Smooth muscle cell (in vitro differentiated cells): ENCODE measurements around the gene SRD5A3. TPM values are rescaled to one million over a fixed set of nuclear protein-coding genes. Genes with fewer than 3 reads are reported as not detected.

Experiments
- DNase-seq: peaks from one replicate; lab custom pipeline; 2025; ENCODE audit not compliant: unreplicated experiment; lab: John Stamatoyannopoulos, UW
- H2AFZ ChIP-seq: fragments of 200-600 bp; sonication (generic); 2 replicates; pipeline ENCODE4 v1.6.0; 2016; ENCODE audit warnings: antibody characterized with exemption, low read depth, mild to moderate bottlenecking
- H3F3A ChIP-seq: fragments of 200-600 bp; sonication (generic); 2 replicates; pipeline ENCODE4 v1.6.0; 2017; ENCODE audit warnings: antibody characterized with exemption, low read depth
- H3K27ac ChIP-seq: fragments of 200-600 bp; sonication (generic); 2 replicates; pipeline ENCODE4 v1.5.1; 2016; ENCODE audit warnings: low read depth, mild to moderate bottlenecking
- H3K27me3 ChIP-seq: fragments of 200-600 bp; sonication (generic); 2 replicates; pipeline ENCODE4 v1.6.1; 2016; ENCODE audit warnings: low read depth, mild to moderate bottlenecking
- H3K36me3 ChIP-seq: fragments of 200-600 bp; sonication (generic); 2 replicates; pipeline ENCODE4 v1.5.1; 2016; ENCODE audit warnings: low read depth
- H3K4me1 ChIP-seq: fragments of 200-600 bp; sonication (generic); 2 replicates; pipeline ENCODE4 v1.5.1; 2016; ENCODE audit warnings: low read depth
- H3K4me2 ChIP-seq: fragments of 200-600 bp; sonication (generic); 2 replicates; pipeline ENCODE4 v1.6.0; 2016; ENCODE audit warnings: mild to moderate bottlenecking
- H3K4me3 ChIP-seq: fragments of 200-600 bp; sonication (generic); 2 replicates; pipeline ENCODE4 v1.5.1; 2016; ENCODE audit warnings: mild to moderate bottlenecking
- H3K79me2 ChIP-seq: fragments of 200-600 bp; sonication (generic); 2 replicates; pipeline ENCODE4 v1.6.0; 2016; ENCODE audit warnings: low read depth, mild to moderate bottlenecking
- H3K9ac ChIP-seq: fragments of 200-600 bp; sonication (generic); 2 replicates; pipeline ENCODE4 v1.6.0; 2016; ENCODE audit warnings: low read depth
- H3K9me3 ChIP-seq: fragments of 200-600 bp; sonication (generic); replicated peaks from 2 replicates; pipeline ENCODE4 v1.5.1; 2016; ENCODE audit warnings: low read depth
- H4K20me1 ChIP-seq: fragments of 200-600 bp; sonication (generic); 2 replicates; pipeline ENCODE4 v1.6.0; 2016; ENCODE audit warnings: low read depth
- CTCF ChIP-seq: fragments of 200-600 bp; sonication (generic); IDR thresholded peaks from 2 replicates; pipeline ENCODE4 v1.5.1; 2017; ENCODE audit warnings: borderline replicate concordance, mild to moderate bottlenecking, antibody characterized with exemption; ENCODE audit not compliant: insufficient read depth, poor library complexity, severe bottlenecking
- WGBS: methylation state at CpG from one replicate; pipeline ENCODE4 v1.1.7; 2016; ENCODE audit warnings: low lambda C conversion rate; 5-methylcytosine and 5-hydroxymethylcytosine counted together
- polyA plus RNA-seq: library from polyadenylated mRNA; unstranded; fragments of >200 nt; fragmentation: Nextera tagmentation; extraction: Ambion mirVana; gene quantifications from 2 replicates; pipeline ENCODE4 v1.2.1, GENCODE V29; 2016
- total RNA-seq: library from RNA; depleted of rRNA; stranded (reverse); fragments of >200 nt; gene quantifications from 2 replicates; pipeline ENCODE4 v1.2.3, GENCODE V29; 2014

SRD5A3 gene
- total and polyA plus RNA-seq, 2 experiments from 2014 or later = 18.1 to 37.3 TPM

- DNase-seq = peak; percentile 78
These were observed 49.7 kb downstream of the SRD5A3 start, which contains the start of gene TMEM165 for GRCh38 chr4:55395529-55396307. TMEM165 (plus strand) TSS chr4:55395957; CDS start chr4:55396190, 233 bp downstream.

GRCh38 chr4:55396308-55397125 is 50.5 kb downstream of the SRD5A3 start:
- Histone ChIP-seq H3K79me2 (peaks cover 55% of the 10 kb centered on the region), H3K4me1 (peaks cover 27% of the 10 kb centered on the region), H2AFZ (no peak overlapping the region), H3F3A (peaks cover 27% of the 10 kb centered on the region), H3K9ac (peak overlapping the region; percentile 94), H4K20me1 (peaks cover 52% of the 10 kb centered on the region), H3K27me3 (no peaks in the 10 kb centered on the region), H3K27ac (peak overlapping the region; percentile 96), H3K36me3 (peaks cover 4% of the 10 kb centered on the region), H3K4me2 (peak overlapping the region; percentile 97), H3K9me3 (no peaks in the 10 kb centered on the region), H3K4me3 (peak overlapping the region; percentile 92)
- TF ChIP-seq CTCF = no peak
- DNase-seq = no peak
- WGBS = 1% methylated on average over 25 of the region's 41 CpGs

More at GRCh38 chr4:55395529-55396307, 49.7 kb downstream of the SRD5A3 start, which contains the start of gene TMEM165:
- H3K36me3 ChIP-seq = no peaks in the 10 kb centered on the region
- peak within 1 kb of the TSS; percentile 96 for H3K27ac ChIP-seq
- TF ChIP-seq CTCF = no peak
- peak within 1 kb of the TSS; percentile 92 for H3K4me3 ChIP-seq
- no peaks in the 10 kb centered on the region for H3K9me3 ChIP-seq
- WGBS = 1% methylated on average over 71 of the region's 95 CpGs
- H3K4me2 ChIP-seq = peak within 1 kb of the TSS; percentile 97
- H3K4me1 ChIP-seq = peaks cover 20% of the 10 kb centered on the region
- peak within 1 kb of the TSS; percentile 61 for H2AFZ ChIP-seq
- peaks cover 19% of the 10 kb centered on the region for H3F3A ChIP-seq
- H3K79me2 ChIP-seq = peaks cover 47% of the 10 kb centered on the region
- H4K20me1 ChIP-seq = peaks cover 44% of the 10 kb centered on the region
- H3K9ac ChIP-seq = peak within 1 kb of the TSS; percentile 94
- H3K27me3 ChIP-seq = no peaks in the 10 kb centered on the region

GRCh38 chr4:55397126-55397436 is 51.0 kb downstream of the SRD5A3 start:
- Histone ChIP-seq H3K9ac (peak overlapping the region; percentile 94), H3K36me3 (peaks cover 4% of the 10 kb centered on the region), H3K4me3 (peak overlapping the region; percentile 92), H3K4me1 (peaks cover 27% of the 10 kb centered on the region), H2AFZ (no peak overlapping the region), H3K9me3 (no peaks in the 10 kb centered on the region), H3K27ac (peak overlapping the region; percentile 96), H3K79me2 (peaks cover 61% of the 10 kb centered on the region), H4K20me1 (peaks cover 57% of the 10 kb centered on the region), H3K4me2 (peak overlapping the region; percentile 97), H3K27me3 (no peaks in the 10 kb centered on the region), H3F3A (peaks cover 27% of the 10 kb centered on the region)
- TF ChIP-seq CTCF = no peak
- no peak for DNase-seq
- WGBS = 4% methylated on average over 7 of the region's 7 CpGs
